OCI-LY7 (cell line): ENCODE results near the gene MBLAC1.

Experiments
- CTCF ChIP-seq: fragments of 200-600 bp; sonication (generic); conservative IDR thresholded peaks from 2 replicates; pipeline ENCODE4 v1.5.1; 2014; ENCODE audit warnings: mild to moderate bottlenecking, antibody characterized with exemption, low read length, moderate library complexity, mixed read lengths
- EZH2phosphoT487 ChIP-seq: fragments of 200-600 bp; sonication (generic); IDR thresholded peaks from 2 replicates; pipeline ENCODE4 v1.6.1; 2018; ENCODE audit warnings: low read depth, borderline replicate concordance, mild to moderate bottlenecking, mixed run types, antibody characterized with exemption, low read length, moderate library complexity, mixed read lengths

DNA sequence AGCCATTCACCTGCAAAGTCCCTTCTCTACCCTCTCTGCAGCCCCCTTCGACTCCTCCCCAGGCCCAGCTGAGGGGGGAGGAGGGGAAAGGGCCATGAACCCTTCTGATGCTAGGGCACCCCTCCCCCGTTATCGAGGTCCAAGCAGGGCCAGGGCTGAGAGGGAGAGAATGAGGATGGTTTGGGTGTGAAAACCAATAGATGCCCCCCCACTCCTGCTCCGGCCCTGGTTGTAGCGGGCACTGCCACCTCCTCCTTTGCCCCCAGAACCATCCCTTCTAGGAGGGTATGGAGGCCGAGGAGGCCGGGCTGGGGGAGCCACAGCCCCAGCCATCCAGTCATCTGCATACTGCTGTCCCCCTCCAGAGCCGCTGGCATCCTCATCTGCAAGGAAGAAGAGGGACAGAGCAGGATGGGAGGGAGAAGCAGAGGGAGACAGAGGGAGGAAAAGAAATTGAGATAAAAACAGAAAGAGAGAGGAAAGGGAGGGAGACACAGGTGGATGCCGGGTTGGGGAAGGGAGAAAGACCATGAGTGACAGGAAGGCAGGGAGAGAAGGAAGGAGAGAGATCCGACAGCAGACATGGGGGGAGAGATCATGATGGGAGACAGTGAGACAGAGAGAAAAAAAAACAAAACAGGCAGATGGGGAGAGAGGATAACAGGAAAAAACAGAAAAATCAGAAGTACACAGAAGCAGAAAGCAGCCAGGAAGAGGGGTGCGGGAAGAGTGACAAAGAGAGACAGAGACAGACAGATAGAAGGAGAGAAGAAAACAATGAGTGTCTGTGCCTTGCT, 43.5 kb downstream of the MBLAC1 start:
- TF ChIP-seq EZH2phosphoT487: no peak
- TF ChIP-seq CTCF: no peak
